HEK293 (cell line): ENCODE results near the gene SKAP1.

Experiments used
- CTCF ChIA-PET: fragments of 350-600 bp; formaldehyde crosslinking; extraction: SDS; loops from one replicate; lab custom pipeline; 2021; ENCODE audit warnings: antibody characterized with exemption; lab: Yijun Ruan, JAX
- POLR2A ChIA-PET: fragments of 300-600 bp; formaldehyde crosslinking; extraction: SDS; loops from one replicate; lab custom pipeline; 2020; ENCODE audit warnings: antibody characterized with exemption, inconsistent platforms; lab: Yijun Ruan, JAX
- H3K27ac ChIP-seq: fragments of 200-500 bp; sonication (Bioruptor generic); 2 replicates; pipeline ENCODE4 v1.5.1; 2014; ENCODE audit warnings: low read depth, low read length, control low read depth, inconsistent platforms; ENCODE audit errors: extremely low read depth
- H3K36me3 ChIP-seq, 2 experiments: fragments of 200-500 bp in 1 of 2; sonication (Bioruptor generic) in 1 of 2; 1 replicate in 1 of 2; 2 replicates in 1 of 2; pipeline ENCODE4 v1.5.1; 2014 to 2017; ENCODE audit warnings: inconsistent platforms in 2 of 2, low read length in 2 of 2; ENCODE audit not compliant: control insufficient read depth in 2 of 2, insufficient read depth in 1 of 2
- H3K4me1 ChIP-seq: fragments of 200-500 bp; sonication (Bioruptor generic); 2 replicates; pipeline ENCODE4 v1.5.1; 2014; ENCODE audit warnings: mild to moderate bottlenecking, low read length, inconsistent platforms; ENCODE audit not compliant: control insufficient read depth, insufficient read depth
- H3K4me3 ChIP-seq: 2 replicates; pipeline ENCODE4 v1.5.1; 2011; ENCODE audit warnings: low read depth, mild to moderate bottlenecking, control low read depth, low read length, moderate library complexity
- H3K9me3 ChIP-seq: fragments of 200-500 bp; sonication (Bioruptor generic); 2 replicates; pipeline ENCODE4 v1.5.1; 2014; ENCODE audit warnings: low read depth, low read length, inconsistent platforms; ENCODE audit not compliant: control insufficient read depth, insufficient read depth
- HIC1 ChIP-seq: fragments of 450-650 bp; formaldehyde crosslinking; IDR thresholded peaks from 2 replicates; pipeline ENCODE4 v1.5.1; 2016; ENCODE audit warnings: missing biosample characterization, missing genetic modification characterization
- PRDM6 ChIP-seq: fragments of 450-650 bp; formaldehyde crosslinking; IDR thresholded peaks from 2 replicates; pipeline ENCODE4 v1.5.1; 2017; ENCODE audit warnings: missing biosample characterization, missing genetic modification characterization
- ZBTB49 ChIP-seq: fragments of 450-650 bp; formaldehyde crosslinking; IDR thresholded peaks from 2 replicates; pipeline ENCODE4 v1.5.1; 2016; ENCODE audit warnings: missing biosample characterization, missing genetic modification characterization, low read depth
- ZFP3 ChIP-seq: fragments of 450-650 bp; formaldehyde crosslinking; IDR thresholded peaks from 2 replicates; pipeline ENCODE4 v1.5.1; 2016; ENCODE audit warnings: low read depth, missing biosample characterization, missing genetic modification characterization
- ZNF184 ChIP-seq: fragments of 450-650 bp; IDR thresholded peaks from 2 replicates; pipeline ENCODE4 v1.5.1; 2018; ENCODE audit warnings: missing biosample characterization, mild to moderate bottlenecking, missing genetic modification characterization
- ZNF239 ChIP-seq: fragments of 450-650 bp; formaldehyde crosslinking; IDR thresholded peaks from 2 replicates; pipeline ENCODE4 v1.5.1; 2016; ENCODE audit warnings: missing biosample characterization, missing genetic modification characterization
- ZNF280C ChIP-seq: fragments of 450-650 bp; formaldehyde crosslinking; IDR thresholded peaks from 2 replicates; pipeline ENCODE4 v1.5.1; 2016; ENCODE audit warnings: missing biosample characterization, missing genetic modification characterization
- ZNF629 ChIP-seq: fragments of 450-650 bp; formaldehyde crosslinking; IDR thresholded peaks from 2 replicates; pipeline ENCODE4 v1.5.1; 2017; ENCODE audit warnings: missing biosample characterization, missing genetic modification characterization
- TF ChIP-seq, protein P1 (sequence below): fragments of 450-650 bp; formaldehyde crosslinking; IDR thresholded peaks from 2 replicates; pipeline ENCODE4 v1.5.1; 2016; ENCODE audit warnings: missing biosample characterization, missing genetic modification characterization

SKAP1 gene

DNA sequence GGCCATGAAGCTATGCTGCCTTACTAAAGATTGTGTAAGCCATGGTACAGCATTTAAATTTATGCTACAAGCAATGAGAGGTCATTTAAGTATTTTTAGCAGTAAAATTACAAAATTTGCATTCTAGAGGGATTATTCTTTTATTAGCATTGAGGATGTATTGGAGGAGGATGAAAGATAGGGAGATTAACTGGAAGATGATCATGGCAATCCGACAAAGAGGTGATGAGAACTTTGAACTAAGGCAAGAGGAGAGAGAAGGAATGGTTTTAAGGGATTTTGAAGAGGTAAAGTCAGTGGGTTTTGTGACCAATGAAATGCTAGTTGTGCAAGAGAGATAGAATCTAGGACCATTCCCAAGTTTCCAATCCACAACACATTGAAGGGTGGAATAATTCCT, 192.6 kb downstream of the SKAP1 start (continued):
- no peak for TF ChIP-seq ZNF280C
- TF ChIP-seq, all 188 proteins: peak for 0

GRCh38 chr17:48236681-48237134, 193.3 kb downstream of the SKAP1 start:
- CTCF ChIA-PET: interaction anchor here (0.5 to 2.2 kb wide), 5 partner anchors 14 to 26 kb away, joined by 3 to 9 read pairs (median 4); no protein-coding TSS in a partner anchor
- H3K27ac ChIP-seq: no peak overlapping the region

DNA sequence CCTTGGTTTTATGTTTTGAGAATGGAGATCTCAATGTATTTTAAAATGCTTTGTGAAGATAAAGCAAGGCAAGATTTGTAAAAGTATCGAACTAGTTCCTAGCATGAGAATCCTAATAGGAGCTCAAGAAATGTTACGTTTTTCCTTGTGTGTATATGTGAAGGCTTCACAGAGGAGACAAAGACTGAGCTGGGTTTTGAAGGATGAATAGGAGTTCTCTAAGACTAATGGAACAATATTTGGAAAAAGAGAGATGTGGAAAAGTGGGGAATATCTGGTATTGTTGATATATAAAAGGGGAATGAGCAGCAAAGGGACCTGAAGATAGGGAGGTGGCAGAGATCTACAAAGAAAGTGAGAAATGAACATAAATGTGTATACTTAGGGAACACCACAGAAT, 195.1 kb downstream of the SKAP1 start:
- Histone ChIP-seq H3K36me3 (no peaks in the 10 kb centered on the region), H3K4me3 (no peak overlapping the region), H3K27ac (no peak overlapping the region), H3K4me1 (peaks cover 19% of the 10 kb centered on the region), H3K9me3 (no peaks in the 10 kb centered on the region)
- ChIA-PET POLR2A (interaction anchor here (0.6 kb wide), 1 partner anchor 535 kb away, joined by 4 read pairs; no protein-coding TSS in a partner anchor), CTCF (interaction anchor here (0.5 to 2.2 kb wide), 6 partner anchors 9 to 579 kb away, joined by 3 to 10 read pairs (median 3); no protein-coding TSS in a partner anchor)
- TF ChIP-seq, protein P1, sequence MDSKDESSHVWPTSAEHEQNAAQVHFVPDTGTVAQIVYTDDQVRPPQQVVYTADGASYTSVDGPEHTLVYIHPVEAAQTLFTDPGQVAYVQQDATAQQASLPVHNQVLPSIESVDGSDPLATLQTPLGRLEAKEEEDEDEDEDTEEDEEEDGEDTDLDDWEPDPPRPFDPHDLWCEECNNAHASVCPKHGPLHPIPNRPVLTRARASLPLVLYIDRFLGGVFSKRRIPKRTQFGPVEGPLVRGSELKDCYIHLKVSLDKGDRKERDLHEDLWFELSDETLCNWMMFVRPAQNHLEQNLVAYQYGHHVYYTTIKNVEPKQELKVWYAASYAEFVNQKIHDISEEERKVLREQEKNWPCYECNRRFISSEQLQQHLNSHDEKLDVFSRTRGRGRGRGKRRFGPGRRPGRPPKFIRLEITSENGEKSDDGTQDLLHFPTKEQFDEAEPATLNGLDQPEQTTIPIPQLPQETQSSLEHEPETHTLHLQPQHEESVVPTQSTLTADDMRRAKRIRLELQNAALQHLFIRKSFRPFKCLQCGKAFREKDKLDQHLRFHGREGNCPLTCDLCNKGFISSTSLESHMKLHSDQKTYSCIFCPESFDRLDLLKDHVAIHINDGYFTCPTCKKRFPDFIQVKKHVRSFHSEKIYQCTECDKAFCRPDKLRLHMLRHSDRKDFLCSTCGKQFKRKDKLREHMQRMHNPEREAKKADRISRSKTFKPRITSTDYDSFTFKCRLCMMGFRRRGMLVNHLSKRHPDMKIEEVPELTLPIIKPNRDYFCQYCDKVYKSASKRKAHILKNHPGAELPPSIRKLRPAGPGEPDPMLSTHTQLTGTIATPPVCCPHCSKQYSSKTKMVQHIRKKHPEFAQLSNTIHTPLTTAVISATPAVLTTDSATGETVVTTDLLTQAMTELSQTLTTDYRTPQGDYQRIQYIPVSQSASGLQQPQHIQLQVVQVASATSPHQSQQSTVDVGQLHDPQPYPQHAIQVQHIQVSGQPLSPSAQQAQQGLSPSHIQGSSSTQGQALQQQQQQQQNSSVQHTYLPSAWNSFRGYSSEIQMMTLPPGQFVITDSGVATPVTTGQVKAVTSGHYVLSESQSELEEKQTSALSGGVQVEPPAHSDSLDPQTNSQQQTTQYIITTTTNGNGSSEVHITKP: no peak
- TF ChIP-seq ZFP3 (tag by site-specific recombination): peak; percentile 97

More at GRCh38 chr17:48236681-48237134, 193.3 kb downstream of the SKAP1 start:
- no peaks in the 10 kb centered on the region for H3K36me3 ChIP-seq
- 0 out of 2 replicates have a peak, but pooled peaks have one; percentile 53 for TF ChIP-seq ZNF184
- no peak for TF ChIP-seq HIC1
- TF ChIP-seq ZNF239: 0 out of 2 replicates have a peak, but pooled peaks have one; percentile 35
- TF ChIP-seq ZBTB49 (tag by site-specific recombination): no peak
- TF ChIP-seq ZNF629 (tag by site-specific recombination): peak; percentile 67
- peak; percentile 74 for TF ChIP-seq PRDM6 (tag by site-specific recombination)
- H3K4me1 ChIP-seq: peaks cover 37% of the 10 kb centered on the region
- H3K9me3 ChIP-seq: no peaks in the 10 kb centered on the region
- no peak overlapping the region for H3K4me3 ChIP-seq
- POLR2A ChIA-PET: no interaction called here
